ENCODE data around the gene SIRPA. TPM values are rescaled to one million over a fixed set of nuclear protein-coding genes. Genes with fewer than 3 reads are reported as not detected.

The SIRPA gene
- total and polyA plus RNA-seq, 10 of the 15 experiments (the other 5 are each of a cell fraction or from before 2014, with no cell fraction given), result 1.7 to 13.2 (median 5.0) TPM

DNA sequence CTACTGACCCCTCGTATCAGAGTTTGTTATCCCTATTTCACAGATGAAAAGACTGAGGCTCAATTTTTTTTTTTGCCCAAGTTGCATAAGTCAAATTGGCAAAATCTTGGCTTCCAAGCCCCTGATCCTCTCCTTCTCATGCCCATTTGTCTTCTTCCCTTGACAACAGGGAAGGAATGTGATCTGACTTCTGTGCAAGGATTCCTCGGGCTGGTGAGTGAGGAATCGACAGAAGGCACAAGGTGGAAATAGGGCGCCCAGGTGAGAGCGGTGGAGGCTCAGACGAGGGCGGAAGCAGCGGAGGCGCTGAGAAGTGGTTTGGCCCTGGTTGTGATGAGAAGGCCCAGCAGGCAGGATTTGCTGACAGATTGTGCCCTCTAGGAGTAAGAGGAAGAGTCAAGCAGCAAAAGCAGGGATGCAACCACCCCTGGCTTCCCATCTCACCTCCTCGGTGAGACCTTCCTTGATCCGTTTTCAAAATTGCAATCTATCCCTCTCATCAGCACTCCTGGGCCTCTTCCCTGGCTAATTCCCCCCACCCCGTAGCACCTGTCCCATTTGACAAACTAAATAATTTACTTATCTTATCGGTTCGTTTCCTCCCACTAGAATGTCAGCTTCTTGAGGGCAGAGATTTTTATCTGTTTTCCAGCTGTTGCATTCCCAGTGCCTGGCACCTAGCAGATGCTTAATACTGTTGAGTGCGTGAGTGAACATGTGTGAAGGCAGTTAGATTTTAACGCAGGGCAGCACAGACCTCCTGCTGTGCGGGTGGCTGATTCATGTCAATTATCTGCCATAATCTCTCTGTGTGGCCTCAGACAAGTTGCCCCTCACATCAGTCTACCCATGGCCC lies 3.7 kb upstream of the SIRPA start:
- peaks cover 15% of the 10 kb centered on the region for H3K4me1 ChIP-seq (ENCODE audit: control insufficient read depth, insufficient read depth, low read length)
- WGBS (ENCODE audit: insufficient coverage, insufficient replicate concordance, low lambda C conversion rate, missing lambda C conversion rate), result 73% methylated on average over 17 of the region's 17 CpGs
- ATAC-seq, result no peak
- H2AFZ ChIP-seq (ENCODE audit: control insufficient read depth, low read depth, low read length), result no peak overlapping the region
- no peaks in the 10 kb centered on the region for H3K9me3 ChIP-seq (replicated peaks; ENCODE audit: control insufficient read depth, insufficient read depth, low read length)
- CTCF ChIA-PET, result no interaction called here
- H3K27me3 ChIP-seq (replicated peaks in 1 of 2; ENCODE audit: control insufficient read depth in 2 of 2, insufficient read depth in 2 of 2, low read length in 1 of 2), result no peaks in the 10 kb centered on the region
- FAIRE-seq, result no peak
- in situ Hi-C loops (cut with MboI), result no loop called here
- H3K4me2 ChIP-seq (ENCODE audit: control insufficient read depth, insufficient read depth), result no peak overlapping the region
- BruUV-seq (replicated peaks), result no TSS peak
- H3K36me3 ChIP-seq (ENCODE audit: control insufficient read depth in 2 of 2, insufficient read depth in 2 of 2, low read length in 1 of 2), result no peaks in the 10 kb centered on the region
- RAD21 ChIA-PET (ENCODE audit: unreplicated experiment), result no interaction called here
- no peak for TF ChIP-seq EED (IDR thresholded peaks at IDR 0.05; ENCODE audit: low read depth)
- H3K79me2 ChIP-seq (ENCODE audit: control insufficient read depth, insufficient read depth, low read length), result peaks cover 5% of the 10 kb centered on the region
- SMC1A ChIA-PET (ENCODE audit: uncharacterized antibody, unreplicated experiment), result no interaction called here
- H3K27ac ChIP-seq (ENCODE audit: control insufficient read depth, insufficient read depth), result no peak overlapping the region
- H3K9ac ChIP-seq (ENCODE audit: control insufficient read depth, insufficient read depth, low read length), result no peak overlapping the region
- POLR2A ChIA-PET, result no interaction called here
- no peak for DNase-seq (ENCODE audit: low read depth, low spot score)
- intact Hi-C loops (cut with micrococcal nuclease; ENCODE audit: unreplicated experiment), result no loop called here
- H3K4me3 ChIP-seq, result no peak overlapping the region
- H4K20me1 ChIP-seq (ENCODE audit: control insufficient read depth, insufficient read depth), result no peaks in the 10 kb centered on the region

DNA sequence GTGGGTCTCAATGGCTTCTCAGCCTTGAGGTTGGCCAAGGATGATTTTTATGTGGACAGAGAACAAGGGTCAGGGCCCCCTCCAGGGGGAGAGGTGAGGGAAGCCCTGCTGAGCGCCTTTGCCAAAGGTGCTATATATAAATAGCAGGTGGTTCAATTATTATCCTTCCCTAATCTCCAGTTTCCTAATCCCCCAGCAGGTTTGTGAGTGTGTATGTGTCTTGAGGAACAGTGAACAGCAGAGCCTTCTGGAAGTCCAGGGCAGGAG lies 3.2 kb upstream of the SIRPA start:
- Histone ChIP-seq H3K27ac (ENCODE audit: control insufficient read depth, insufficient read depth) (no peak overlapping the region), H3K36me3 (ENCODE audit: control insufficient read depth in 2 of 2, insufficient read depth in 2 of 2, low read length in 1 of 2) (no peaks in the 10 kb centered on the region), H3K4me3 (no peak overlapping the region), H3K27me3 (replicated peaks in 1 of 2; ENCODE audit: control insufficient read depth in 2 of 2, insufficient read depth in 2 of 2, low read length in 1 of 2) (no peaks in the 10 kb centered on the region), H2AFZ (ENCODE audit: control insufficient read depth, low read depth, low read length) (no peak overlapping the region), H4K20me1 (ENCODE audit: control insufficient read depth, insufficient read depth) (no peaks in the 10 kb centered on the region), H3K9me3 (replicated peaks; ENCODE audit: control insufficient read depth, insufficient read depth, low read length) (no peaks in the 10 kb centered on the region), H3K4me1 (ENCODE audit: control insufficient read depth, insufficient read depth, low read length) (peaks cover 20% of the 10 kb centered on the region), H3K79me2 (ENCODE audit: control insufficient read depth, insufficient read depth, low read length) (peaks cover 5% of the 10 kb centered on the region), H3K9ac (ENCODE audit: control insufficient read depth, insufficient read depth, low read length) (no peak overlapping the region), H3K4me2 (ENCODE audit: control insufficient read depth, insufficient read depth) (no peak overlapping the region)
- CTCF ChIA-PET, result no interaction called here
- intact Hi-C loops (cut with micrococcal nuclease; ENCODE audit: unreplicated experiment), result no loop called here
- DNase-seq (ENCODE audit: low read depth, low spot score), result no peak
- in situ Hi-C loops (cut with MboI), result no loop called here
- SMC1A ChIA-PET (ENCODE audit: uncharacterized antibody, unreplicated experiment), result no interaction called here
- POLR2A ChIA-PET, result no interaction called here
- no peak for FAIRE-seq
- no peak for ATAC-seq
- WGBS (ENCODE audit: insufficient coverage, insufficient replicate concordance, low lambda C conversion rate, missing lambda C conversion rate), result 50% methylated on average over 1 of the region's 1 CpG
- no TSS peak for BruUV-seq (replicated peaks)
- RAD21 ChIA-PET (ENCODE audit: unreplicated experiment), result no interaction called here
- TF ChIP-seq PAX8 (IDR thresholded peaks at IDR 0.05) (no peak), CBX3 (IDR thresholded peaks at IDR 0.05; ENCODE audit: borderline replicate concordance, low read depth) (no peak), ESRRA (IDR thresholded peaks at IDR 0.05; ENCODE audit: low read length) (no peak), SP1 (IDR thresholded peaks at IDR 0.05; ENCODE audit: low read depth, low read length) (no peak), HDAC2 (IDR thresholded peaks at IDR 0.05) (no peak), YBX1 (IDR thresholded peaks at IDR 0.05) (no peak), BRCA1 (IDR thresholded peaks at IDR 0.05; ENCODE audit: low read depth, low read length) (no peak), YY1 (IDR thresholded peaks at IDR 0.05; ENCODE audit: low read depth, low read length) (no peak)
- TF ChIP-seq, protein P1, sequence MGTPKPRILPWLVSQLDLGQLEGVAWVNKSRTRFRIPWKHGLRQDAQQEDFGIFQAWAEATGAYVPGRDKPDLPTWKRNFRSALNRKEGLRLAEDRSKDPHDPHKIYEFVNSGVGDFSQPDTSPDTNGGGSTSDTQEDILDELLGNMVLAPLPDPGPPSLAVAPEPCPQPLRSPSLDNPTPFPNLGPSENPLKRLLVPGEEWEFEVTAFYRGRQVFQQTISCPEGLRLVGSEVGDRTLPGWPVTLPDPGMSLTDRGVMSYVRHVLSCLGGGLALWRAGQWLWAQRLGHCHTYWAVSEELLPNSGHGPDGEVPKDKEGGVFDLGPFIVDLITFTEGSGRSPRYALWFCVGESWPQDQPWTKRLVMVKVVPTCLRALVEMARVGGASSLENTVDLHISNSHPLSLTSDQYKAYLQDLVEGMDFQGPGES (IDR thresholded peaks at IDR 0.05), result no peak
- TF ChIP-seq, protein P2, sequence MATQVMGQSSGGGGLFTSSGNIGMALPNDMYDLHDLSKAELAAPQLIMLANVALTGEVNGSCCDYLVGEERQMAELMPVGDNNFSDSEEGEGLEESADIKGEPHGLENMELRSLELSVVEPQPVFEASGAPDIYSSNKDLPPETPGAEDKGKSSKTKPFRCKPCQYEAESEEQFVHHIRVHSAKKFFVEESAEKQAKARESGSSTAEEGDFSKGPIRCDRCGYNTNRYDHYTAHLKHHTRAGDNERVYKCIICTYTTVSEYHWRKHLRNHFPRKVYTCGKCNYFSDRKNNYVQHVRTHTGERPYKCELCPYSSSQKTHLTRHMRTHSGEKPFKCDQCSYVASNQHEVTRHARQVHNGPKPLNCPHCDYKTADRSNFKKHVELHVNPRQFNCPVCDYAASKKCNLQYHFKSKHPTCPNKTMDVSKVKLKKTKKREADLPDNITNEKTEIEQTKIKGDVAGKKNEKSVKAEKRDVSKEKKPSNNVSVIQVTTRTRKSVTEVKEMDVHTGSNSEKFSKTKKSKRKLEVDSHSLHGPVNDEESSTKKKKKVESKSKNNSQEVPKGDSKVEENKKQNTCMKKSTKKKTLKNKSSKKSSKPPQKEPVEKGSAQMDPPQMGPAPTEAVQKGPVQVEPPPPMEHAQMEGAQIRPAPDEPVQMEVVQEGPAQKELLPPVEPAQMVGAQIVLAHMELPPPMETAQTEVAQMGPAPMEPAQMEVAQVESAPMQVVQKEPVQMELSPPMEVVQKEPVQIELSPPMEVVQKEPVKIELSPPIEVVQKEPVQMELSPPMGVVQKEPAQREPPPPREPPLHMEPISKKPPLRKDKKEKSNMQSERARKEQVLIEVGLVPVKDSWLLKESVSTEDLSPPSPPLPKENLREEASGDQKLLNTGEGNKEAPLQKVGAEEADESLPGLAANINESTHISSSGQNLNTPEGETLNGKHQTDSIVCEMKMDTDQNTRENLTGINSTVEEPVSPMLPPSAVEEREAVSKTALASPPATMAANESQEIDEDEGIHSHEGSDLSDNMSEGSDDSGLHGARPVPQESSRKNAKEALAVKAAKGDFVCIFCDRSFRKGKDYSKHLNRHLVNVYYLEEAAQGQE (IDR thresholded peaks at IDR 0.05; ENCODE audit: low read depth, low read length), result no peak
- TF ChIP-seq, protein P3, sequence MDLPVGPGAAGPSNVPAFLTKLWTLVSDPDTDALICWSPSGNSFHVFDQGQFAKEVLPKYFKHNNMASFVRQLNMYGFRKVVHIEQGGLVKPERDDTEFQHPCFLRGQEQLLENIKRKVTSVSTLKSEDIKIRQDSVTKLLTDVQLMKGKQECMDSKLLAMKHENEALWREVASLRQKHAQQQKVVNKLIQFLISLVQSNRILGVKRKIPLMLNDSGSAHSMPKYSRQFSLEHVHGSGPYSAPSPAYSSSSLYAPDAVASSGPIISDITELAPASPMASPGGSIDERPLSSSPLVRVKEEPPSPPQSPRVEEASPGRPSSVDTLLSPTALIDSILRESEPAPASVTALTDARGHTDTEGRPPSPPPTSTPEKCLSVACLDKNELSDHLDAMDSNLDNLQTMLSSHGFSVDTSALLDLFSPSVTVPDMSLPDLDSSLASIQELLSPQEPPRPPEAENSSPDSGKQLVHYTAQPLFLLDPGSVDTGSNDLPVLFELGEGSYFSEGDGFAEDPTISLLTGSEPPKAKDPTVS (IDR thresholded peaks at IDR 0.05; ENCODE audit: low read depth, low read length), result no peak

Data from GM12878 (cell line).